KMS-11 (cell line): Measurements from ENCODE around the gene SPATS2L.

ENCODE experiments used
- H2AFZ ChIP-seq: fragments of 200-600 bp; sonication (generic); 2 replicates; pipeline ENCODE4 v1.6.1; 2016; ENCODE audit warnings: antibody characterized with exemption, mixed run types, low read depth
- H3K27ac ChIP-seq: fragments of 200-600 bp; sonication (generic); 2 replicates; pipeline ENCODE4 v1.6.1; 2016; ENCODE audit warnings: mild to moderate bottlenecking, mixed run types
- H3K27me3 ChIP-seq: fragments of 200-600 bp; sonication (generic); 2 replicates; pipeline ENCODE4 v1.6.1; 2017; ENCODE audit warnings: mild to moderate bottlenecking, low read depth, mixed run types, moderate library complexity; ENCODE audit not compliant: insufficient read depth
- H3K36me3 ChIP-seq: fragments of 200-600 bp; sonication (generic); 2 replicates; pipeline ENCODE4 v1.6.1; 2017; ENCODE audit warnings: mild to moderate bottlenecking, mixed run types; ENCODE audit not compliant: insufficient read depth
- H3K4me1 ChIP-seq: fragments of 200-600 bp; sonication (generic); 2 replicates; pipeline ENCODE4 v1.6.1; 2016; ENCODE audit warnings: mild to moderate bottlenecking, low read depth, mixed run types; ENCODE audit not compliant: poor library complexity, severe bottlenecking
- H3K4me2 ChIP-seq: fragments of 200-600 bp; sonication (generic); 2 replicates; pipeline ENCODE4 v1.7.0; 2016; ENCODE audit warnings: mild to moderate bottlenecking, mixed run types
- H3K4me3 ChIP-seq: fragments of 200-600 bp; sonication (generic); IDR thresholded peaks from 2 replicates; pipeline ENCODE4 v1.6.1; 2017; ENCODE audit warnings: low read depth, low read length, mixed read lengths; ENCODE audit not compliant: insufficient read depth
- H3K79me2 ChIP-seq: fragments of 200-600 bp; sonication (generic); 2 replicates; pipeline ENCODE4 v1.6.1; 2016; ENCODE audit warnings: low read depth, mixed run types; ENCODE audit not compliant: insufficient read depth
- H3K9ac ChIP-seq: fragments of 200-600 bp; sonication (generic); 2 replicates; pipeline ENCODE4 v1.6.1; 2016; ENCODE audit warnings: mild to moderate bottlenecking, mixed run types
- H4K20me1 ChIP-seq: fragments of 200-600 bp; sonication (generic); 2 replicates; pipeline ENCODE4 v1.6.1; 2016; ENCODE audit warnings: mild to moderate bottlenecking, mixed run types; ENCODE audit not compliant: insufficient read depth
- CTCF ChIP-seq: fragments of 200-600 bp; sonication (generic); conservative IDR thresholded peaks from 2 replicates; pipeline ENCODE4 v1.6.1; 2017; ENCODE audit warnings: low read depth, mild to moderate bottlenecking, antibody characterized with exemption, low read length, moderate library complexity, mixed read lengths

Gene SPATS2L

GRCh38 chr2:200359552-200359951, 53.1 kb downstream of the SPATS2L start:
- Histone ChIP-seq H3K4me3 (no peak overlapping the region), H3K4me1 (no peaks in the 10 kb centered on the region), H3K27ac (no peak overlapping the region), H4K20me1 (no peaks in the 10 kb centered on the region), H3K79me2 (no peaks in the 10 kb centered on the region), H3K4me2 (no peak overlapping the region), H3K27me3 (no peaks in the 10 kb centered on the region), H2AFZ (no peak overlapping the region), H3K36me3 (no peaks in the 10 kb centered on the region), H3K9ac (no peak overlapping the region)
- TF ChIP-seq CTCF: no peak

GRCh38 chr2:200360364-200360763, 53.9 kb downstream of the SPATS2L start:
- no peaks in the 10 kb centered on the region for H3K4me1 ChIP-seq
- H3K4me2 ChIP-seq: no peak overlapping the region
- H3K27me3 ChIP-seq: no peaks in the 10 kb centered on the region
- H3K4me3 ChIP-seq: no peak overlapping the region
- no peak overlapping the region for H2AFZ ChIP-seq
- no peak for TF ChIP-seq CTCF
- no peak overlapping the region for H3K27ac ChIP-seq
- H3K36me3 ChIP-seq: no peaks in the 10 kb centered on the region
- H4K20me1 ChIP-seq: no peaks in the 10 kb centered on the region
- H3K79me2 ChIP-seq: no peaks in the 10 kb centered on the region
- no peak overlapping the region for H3K9ac ChIP-seq

GRCh38 chr2:200362202-200362917, 55.9 kb downstream of the SPATS2L start:
- Histone ChIP-seq H4K20me1 (no peaks in the 10 kb centered on the region), H3K4me3 (no peak overlapping the region), H3K4me2 (no peak overlapping the region), H3K27me3 (no peaks in the 10 kb centered on the region), H2AFZ (no peak overlapping the region), H3K36me3 (no peaks in the 10 kb centered on the region), H3K79me2 (no peaks in the 10 kb centered on the region), H3K27ac (no peak overlapping the region), H3K4me1 (no peaks in the 10 kb centered on the region), H3K9ac (no peak overlapping the region)
- TF ChIP-seq CTCF: no peak

GRCh38 chr2:200363279-200363678, 56.8 kb downstream of the SPATS2L start:
- H3K79me2 ChIP-seq: no peaks in the 10 kb centered on the region

More at GRCh38 chr2:200363279-200363678, 56.8 kb downstream of the SPATS2L start:
- H3K4me1 ChIP-seq: no peaks in the 10 kb centered on the region
- H3K27me3 ChIP-seq: no peaks in the 10 kb centered on the region
- no peak overlapping the region for H2AFZ ChIP-seq
- H3K4me3 ChIP-seq: no peak overlapping the region
- H3K4me2 ChIP-seq: no peak overlapping the region
- no peaks in the 10 kb centered on the region for H4K20me1 ChIP-seq
- TF ChIP-seq CTCF: no peak
- H3K36me3 ChIP-seq: no peaks in the 10 kb centered on the region
- no peak overlapping the region for H3K9ac ChIP-seq
- no peak overlapping the region for H3K27ac ChIP-seq
